AG04449 (cell line): ENCODE data around the gene POU6F2.
"Not testable (repeated sequence)": the region's sequence is repeated elsewhere in the genome, so short reads cannot be mapped to it uniquely, and the experiment has no call there.

Experiments
- CTCF ChIA-PET: fragments of 350-600 bp; formaldehyde crosslinking; extraction: SDS; loops from one replicate; lab custom pipeline; 2021; ENCODE audit warnings: antibody characterized with exemption; lab: Yijun Ruan, JAX
- POLR2A ChIA-PET: fragments of 400-600, 350-600 bp; formaldehyde crosslinking; extraction: SDS; loops from one replicate; lab custom pipeline; 2020; ENCODE audit warnings: antibody characterized with exemption, inconsistent platforms; lab: Yijun Ruan, JAX
- DNase-seq: peaks from one replicate; pipeline ENCODE4 v3.0.0-alpha.2; 2010; ENCODE audit warnings: low read depth, low spot score
- H3K4me3 ChIP-seq: 2 replicates; pipeline ENCODE4 v1.5.1; 2011; ENCODE audit warnings: low read depth, mild to moderate bottlenecking, control low read depth, low read length
- TF ChIP-seq, protein P1 (sequence below): IDR thresholded peaks from one replicate; pipeline ENCODE4 v1.5.1; 2011; ENCODE audit warnings: mild to moderate bottlenecking, moderate library complexity, low read length, control low read depth, inconsistent platforms; ENCODE audit not compliant: insufficient read depth; ENCODE audit errors: missing control alignments

Gene POU6F2

GRCh38 chr7:39187130-39187529 lies 209.4 kb downstream of the POU6F2 start:
- no peak overlapping the region for H3K4me3 ChIP-seq
- CTCF ChIA-PET, result no interaction called here
- POLR2A ChIA-PET, result no interaction called here
- DNase-seq, result no peak
- TF ChIP-seq, protein P1, sequence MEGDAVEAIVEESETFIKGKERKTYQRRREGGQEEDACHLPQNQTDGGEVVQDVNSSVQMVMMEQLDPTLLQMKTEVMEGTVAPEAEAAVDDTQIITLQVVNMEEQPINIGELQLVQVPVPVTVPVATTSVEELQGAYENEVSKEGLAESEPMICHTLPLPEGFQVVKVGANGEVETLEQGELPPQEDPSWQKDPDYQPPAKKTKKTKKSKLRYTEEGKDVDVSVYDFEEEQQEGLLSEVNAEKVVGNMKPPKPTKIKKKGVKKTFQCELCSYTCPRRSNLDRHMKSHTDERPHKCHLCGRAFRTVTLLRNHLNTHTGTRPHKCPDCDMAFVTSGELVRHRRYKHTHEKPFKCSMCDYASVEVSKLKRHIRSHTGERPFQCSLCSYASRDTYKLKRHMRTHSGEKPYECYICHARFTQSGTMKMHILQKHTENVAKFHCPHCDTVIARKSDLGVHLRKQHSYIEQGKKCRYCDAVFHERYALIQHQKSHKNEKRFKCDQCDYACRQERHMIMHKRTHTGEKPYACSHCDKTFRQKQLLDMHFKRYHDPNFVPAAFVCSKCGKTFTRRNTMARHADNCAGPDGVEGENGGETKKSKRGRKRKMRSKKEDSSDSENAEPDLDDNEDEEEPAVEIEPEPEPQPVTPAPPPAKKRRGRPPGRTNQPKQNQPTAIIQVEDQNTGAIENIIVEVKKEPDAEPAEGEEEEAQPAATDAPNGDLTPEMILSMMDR, result no peak

DNA sequence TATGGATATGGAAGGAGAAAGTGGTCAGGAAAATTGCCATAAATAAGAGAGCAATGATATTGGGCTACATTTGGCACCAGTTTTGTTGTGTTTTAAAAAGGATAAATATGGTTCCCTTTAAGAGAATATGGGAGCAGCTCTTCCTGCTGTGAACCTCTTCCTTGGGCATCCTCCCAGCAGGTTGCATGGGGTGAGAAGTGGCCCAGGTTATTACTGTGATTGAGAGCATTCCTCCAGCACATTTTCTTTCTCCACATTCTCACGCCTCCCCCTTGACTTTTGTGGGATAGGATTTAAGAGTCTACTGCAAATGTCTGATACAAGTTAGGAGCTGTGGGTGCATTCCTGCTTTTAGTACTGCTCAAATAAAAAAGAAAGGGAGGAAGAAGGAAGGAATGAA lies 214.8 kb downstream of the POU6F2 start:
- CTCF ChIA-PET, result no interaction called here
- POLR2A ChIA-PET, result no interaction called here
- TF ChIP-seq, protein P1, result no peak
- no peak overlapping the region for H3K4me3 ChIP-seq
- DNase-seq, result no peak

DNA sequence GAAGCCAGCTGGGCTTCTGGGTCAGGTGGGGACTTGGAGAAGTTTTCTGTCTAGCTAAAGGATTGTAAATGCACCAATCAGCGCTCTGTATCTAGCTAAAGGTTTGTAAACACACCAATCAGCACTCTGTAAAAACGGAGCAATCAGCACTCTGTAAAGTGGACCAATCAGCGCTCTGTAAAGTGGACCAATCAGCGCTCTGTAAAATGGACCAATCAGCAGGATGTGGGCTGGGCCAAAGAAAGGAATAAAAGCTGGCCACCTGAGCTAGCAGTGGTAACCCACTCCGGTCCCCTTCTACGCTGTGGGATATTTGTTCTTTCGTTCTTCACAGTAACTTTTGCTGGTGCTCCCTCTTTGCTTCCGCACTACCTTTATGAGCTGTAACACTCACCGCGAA lies 216.7 kb downstream of the POU6F2 start:
- POLR2A ChIA-PET, CTCF ChIA-PET, H3K4me3 ChIP-seq, DNase-seq: not testable (repeated sequence)

DNA sequence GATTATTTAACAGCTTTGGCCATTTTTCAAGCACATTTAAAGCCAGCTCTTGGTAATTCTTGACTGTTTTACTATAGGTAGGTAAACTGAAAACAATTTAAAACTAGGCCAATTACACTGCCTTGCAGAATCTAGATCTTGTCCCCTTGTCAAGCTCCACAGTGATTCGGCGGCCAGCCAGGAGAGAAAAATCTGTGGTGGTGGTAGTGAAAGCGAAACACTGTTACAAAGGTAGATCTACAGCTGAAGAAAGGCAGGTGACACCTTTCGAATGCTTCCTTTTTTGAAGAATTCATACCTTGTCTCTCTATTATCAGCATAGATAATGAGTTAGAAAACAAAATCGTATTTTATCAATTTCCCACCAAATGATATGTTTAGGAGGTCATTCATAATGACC lies 218.3 kb downstream of the POU6F2 start:
- ChIA-PET CTCF (no interaction called here), POLR2A (no interaction called here)
- TF ChIP-seq, protein P1, result no peak
- no peak overlapping the region for H3K4me3 ChIP-seq
- DNase-seq, result no peak

DNA sequence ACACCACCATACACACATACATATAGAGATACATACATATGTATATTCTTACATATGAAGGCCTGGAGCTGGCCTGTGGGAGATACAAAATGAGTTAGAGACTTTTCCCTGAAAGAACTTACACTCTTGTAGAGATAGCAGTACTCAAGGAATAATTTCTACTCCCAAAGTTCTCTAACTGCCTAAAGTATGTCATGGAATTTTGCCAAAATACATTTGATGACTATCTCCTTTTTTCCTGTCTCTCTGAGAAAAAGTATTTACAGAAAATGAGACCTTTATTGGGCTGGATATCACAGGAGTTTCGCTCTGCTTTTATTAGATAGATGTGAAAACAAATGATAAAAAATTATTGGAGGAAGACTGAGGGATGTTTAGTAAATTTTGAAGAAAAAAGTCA lies 220.1 kb downstream of the POU6F2 start:
- ChIA-PET POLR2A (no interaction called here), CTCF (no interaction called here)
- H3K4me3 ChIP-seq, result no peak overlapping the region
- no peak for DNase-seq
- TF ChIP-seq, protein P1, result no peak

DNA sequence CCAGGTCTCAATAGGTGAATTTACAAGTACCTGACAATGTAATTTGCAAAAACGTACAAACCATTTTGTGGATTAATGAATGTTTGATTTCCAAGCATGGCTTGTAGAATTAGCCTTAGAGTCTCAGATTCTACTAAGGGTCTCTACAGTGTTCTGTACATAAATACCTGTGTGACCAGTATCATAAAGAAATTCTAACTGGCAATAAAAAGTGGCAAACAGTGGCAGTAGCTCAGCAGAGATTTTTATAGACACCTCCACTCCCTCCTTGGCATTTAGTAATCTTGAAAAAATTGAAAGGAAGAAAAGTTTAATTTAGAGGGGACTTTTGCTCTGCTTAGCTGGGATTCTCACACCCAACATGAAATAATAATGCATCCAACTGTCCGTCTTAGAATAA lies 220.8 kb downstream of the POU6F2 start:
- no peak for DNase-seq
- H3K4me3 ChIP-seq, result no peak overlapping the region
- TF ChIP-seq, protein P1, result no peak
- CTCF ChIA-PET, result no interaction called here
- POLR2A ChIA-PET, result no interaction called here

- CTCF ChIA-PET, result no interaction called here
- POLR2A ChIA-PET, result no interaction called here
- TF ChIP-seq, protein P1, result no peak
These were observed 221.3 kb downstream of the POU6F2 start for GRCh38 chr7:39199006-39199405.

More at GRCh38 chr7:39199006-39199405, 221.3 kb downstream of the POU6F2 start:
- DNase-seq, result no peak
- H3K4me3 ChIP-seq, result no peak overlapping the region
